Body of pancreas (tissue), 4 donors: ENCODE data around the gene GYPC. TPM values are rescaled to one million over a fixed set of nuclear protein-coding genes. Genes with fewer than 3 reads are reported as not detected.

ENCODE experiments used
- ATAC-seq: fragments of 150-250 bp; one replicate; pipeline ENCODE4 v1.9.1; 2016
- DNase-seq, 4 donors: peaks; one replicate each; pipeline ENCODE4 v3.0.0-alpha.2; 2019
- H3K27ac ChIP-seq, 4 donors: fragments of 200-600 bp; sonication (generic); 1 replicate in 3 of 4; 2 replicates in 1 of 4; pipeline versions ENCODE4 v1.5.1 to v1.6.1; 2016 to 2019; ENCODE audit warnings: mild to moderate bottlenecking in 1 of 4, mixed read lengths in 1 of 4, moderate library complexity in 1 of 4
- H3K27me3 ChIP-seq, 2 donors: fragments of 200-600 bp; sonication (generic); one replicate each; pipeline ENCODE4 v1.6.0; 2016; ENCODE audit warnings: mild to moderate bottlenecking in 1 of 2
- H3K36me3 ChIP-seq, 2 donors: fragments of 200-600 bp; sonication (generic); replicated peaks in 1 of 2; 2 replicates each; pipeline ENCODE4 v1.5.1; 2016; ENCODE audit warnings: low read depth in 2 of 2; ENCODE audit not compliant: insufficient read depth in 1 of 2
- H3K4me1 ChIP-seq: fragments of 200-600 bp; sonication (generic); one replicate; pipeline ENCODE4 v1.6.0; 2016
- H3K4me3 ChIP-seq, 2 donors: fragments of 200-600 bp; sonication (generic); 1 replicate in 1 of 2; 2 replicates in 1 of 2; pipeline ENCODE4 v1.5.1; 2016 to 2019
- H3K9me3 ChIP-seq, 3 donors: fragments of 200-600 bp; sonication (generic); 1 replicate in 2 of 3; 2 replicates in 1 of 3; pipeline ENCODE4 v1.5.1; 2016
- CTCF ChIP-seq, 7 experiments: fragments of 450-650 bp in 4 of 7; fragments of 200-600 bp in 3 of 7; sonication (generic) in 3 of 7; IDR thresholded peaks; one replicate each; pipeline ENCODE4 v1.5.1; 2016 to 2019; ENCODE audit warnings: antibody characterized with exemption in 7 of 7
- POLR2A ChIP-seq, 3 donors: fragments of 450-650 bp; IDR thresholded peaks; one replicate each; pipeline ENCODE4 v1.6.1; 2016; ENCODE audit warnings: antibody characterized with exemption in 3 of 3, mild to moderate bottlenecking in 2 of 3
- WGBS, 2 donors: methylation state at CpG; one replicate each; pipeline ENCODE4 v1.1.5; 2017; 5-methylcytosine and 5-hydroxymethylcytosine counted together
- intact Hi-C: fragments of 100-400 bp; cut with DNase I; formaldehyde crosslinking; loops from one replicate; pipeline ENCODE4 v1.15.1; 2023
- total RNA-seq, 2 donors: library from RNA; depleted of rRNA; stranded (reverse); fragments of >200 nt; gene quantifications; one replicate each; pipeline ENCODE4 v1.1.0, GENCODE V29; 2016

Gene GYPC, protein sequence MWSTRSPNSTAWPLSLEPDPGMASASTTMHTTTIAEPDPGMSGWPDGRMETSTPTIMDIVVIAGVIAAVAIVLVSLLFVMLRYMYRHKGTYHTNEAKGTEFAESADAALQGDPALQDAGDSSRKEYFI
- total RNA-seq, result 10 to 100 TPM; 26.4 to 28.8 TPM

- intact Hi-C loops, result no loop called here
Measured at GRCh38 chr2:126655500-126656430, at the start of gene GYPC. TSS of gene GYPC (plus strand) at chr2:126656158. CDS start at chr2:126656264, 106 bp downstream.

GRCh38 chr2:126614524-126615227, 41.3 kb upstream of the GYPC start:
- Histone ChIP-seq H3K4me3 (no peak overlapping the region), H3K27ac (no peak overlapping the region), H3K9me3 (no peaks in the 10 kb centered on the region), H3K27me3 (no peaks in the 10 kb centered on the region), H3K4me1 (no peaks in the 10 kb centered on the region), H3K36me3 (no peaks in the 10 kb centered on the region)
- intact Hi-C loops, result no loop called here
- TF ChIP-seq CTCF (IDR thresholded peaks at IDR 0.05), result no peak
- TF ChIP-seq POLR2A (IDR thresholded peaks at IDR 0.05), result no peak
- 36 to 50% methylated on average over 1 of the region's 1 CpG for WGBS, 2 donors
- ATAC-seq, result no peak
- no peak for DNase-seq

More at GRCh38 chr2:126655500-126656430, at the start of gene GYPC:
- Histone ChIP-seq H3K4me1 (peaks cover 47% of the 10 kb centered on the region), H3K9me3 (no peaks in the 10 kb centered on the region), H3K27ac (peak within 1 kb of the TSS; percentile 73 to 96 (median 92)), H3K36me3 (no peaks in the 10 kb centered on the region), H3K4me3 (peak within 1 kb of the TSS; percentile 42 to 55), H3K27me3 (no peaks in the 10 kb centered on the region)
- peak; percentile 57 to 71 (median 61) for DNase-seq
- WGBS, 2 donors, result 9 to 14% methylated on average over 22 to 50 of the region's 51 CpGs
- peak; percentile 10 to 50 (median 35) for TF ChIP-seq POLR2A (IDR thresholded peaks at IDR 0.05)
- no peak for TF ChIP-seq CTCF (IDR thresholded peaks at IDR 0.05)
- ATAC-seq, result peak; percentile 60

- TF ChIP-seq CTCF (IDR thresholded peaks at IDR 0.05) (no peak), POLR2A (IDR thresholded peaks at IDR 0.05) (no peak)
- Histone ChIP-seq H3K36me3 (no peaks in the 10 kb centered on the region), H3K9me3 (no peaks in the 10 kb centered on the region), H3K4me3 (no peak overlapping the region), H3K27ac (no peak overlapping the region), H3K4me1 (no peaks in the 10 kb centered on the region), H3K27me3 (no peaks in the 10 kb centered on the region)
- 65 to 69% methylated on average over 6 of the region's 6 CpGs for WGBS, 2 donors
- intact Hi-C loops, result no loop called here
- no peak for ATAC-seq
- no peak for DNase-seq
Measured at GRCh38 chr2:126616606-126617069, 39.3 kb upstream of the GYPC start.

GRCh38 chr2:126620302-126620701, 35.7 kb upstream of the GYPC start:
- Histone ChIP-seq H3K9me3 (no peaks in the 10 kb centered on the region), H3K36me3 (no peaks in the 10 kb centered on the region), H3K4me1 (no peaks in the 10 kb centered on the region), H3K27me3 (no peaks in the 10 kb centered on the region), H3K4me3 (no peak overlapping the region), H3K27ac (no peak overlapping the region)
- TF ChIP-seq CTCF (IDR thresholded peaks at IDR 0.05), result no peak
- TF ChIP-seq POLR2A (IDR thresholded peaks at IDR 0.05), result no peak
- intact Hi-C loops, result no loop called here
- WGBS, 2 donors, result 56 to 78% methylated on average over 2 of the region's 2 CpGs
- no peak for ATAC-seq
- no peak for DNase-seq
